Activated CD8-positive, alpha-beta memory T cell treated with anti-CD3 and anti-CD28 coated beads for 4 hours (primary cell): ENCODE data around the gene PCDH20.
"Not testable (repeated sequence)": the region's sequence is repeated elsewhere in the genome, so short reads cannot be mapped to it uniquely, and the experiment has no call there.

Source experiments
- DNase-seq, 2 donors: peaks; one replicate each; pipeline ENCODE4 v3.0.0-alpha.2; 2020; ENCODE audit warnings: low read depth in 2 of 2

PCDH20 gene, protein sequence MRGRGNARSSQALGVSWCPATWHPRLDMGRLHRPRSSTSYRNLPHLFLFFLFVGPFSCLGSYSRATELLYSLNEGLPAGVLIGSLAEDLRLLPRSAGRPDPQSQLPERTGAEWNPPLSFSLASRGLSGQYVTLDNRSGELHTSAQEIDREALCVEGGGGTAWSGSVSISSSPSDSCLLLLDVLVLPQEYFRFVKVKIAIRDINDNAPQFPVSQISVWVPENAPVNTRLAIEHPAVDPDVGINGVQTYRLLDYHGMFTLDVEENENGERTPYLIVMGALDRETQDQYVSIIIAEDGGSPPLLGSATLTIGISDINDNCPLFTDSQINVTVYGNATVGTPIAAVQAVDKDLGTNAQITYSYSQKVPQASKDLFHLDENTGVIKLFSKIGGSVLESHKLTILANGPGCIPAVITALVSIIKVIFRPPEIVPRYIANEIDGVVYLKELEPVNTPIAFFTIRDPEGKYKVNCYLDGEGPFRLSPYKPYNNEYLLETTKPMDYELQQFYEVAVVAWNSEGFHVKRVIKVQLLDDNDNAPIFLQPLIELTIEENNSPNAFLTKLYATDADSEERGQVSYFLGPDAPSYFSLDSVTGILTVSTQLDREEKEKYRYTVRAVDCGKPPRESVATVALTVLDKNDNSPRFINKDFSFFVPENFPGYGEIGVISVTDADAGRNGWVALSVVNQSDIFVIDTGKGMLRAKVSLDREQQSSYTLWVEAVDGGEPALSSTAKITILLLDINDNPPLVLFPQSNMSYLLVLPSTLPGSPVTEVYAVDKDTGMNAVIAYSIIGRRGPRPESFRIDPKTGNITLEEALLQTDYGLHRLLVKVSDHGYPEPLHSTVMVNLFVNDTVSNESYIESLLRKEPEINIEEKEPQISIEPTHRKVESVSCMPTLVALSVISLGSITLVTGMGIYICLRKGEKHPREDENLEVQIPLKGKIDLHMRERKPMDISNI

GRCh38 chr13:61415749-61416148, at the start of gene PCDH20:
Gene PCDH20 (minus strand): TSS chr13:61415849. CDS start chr13:61415158, 691 bp downstream.
- no peak for DNase-seq

DNA sequence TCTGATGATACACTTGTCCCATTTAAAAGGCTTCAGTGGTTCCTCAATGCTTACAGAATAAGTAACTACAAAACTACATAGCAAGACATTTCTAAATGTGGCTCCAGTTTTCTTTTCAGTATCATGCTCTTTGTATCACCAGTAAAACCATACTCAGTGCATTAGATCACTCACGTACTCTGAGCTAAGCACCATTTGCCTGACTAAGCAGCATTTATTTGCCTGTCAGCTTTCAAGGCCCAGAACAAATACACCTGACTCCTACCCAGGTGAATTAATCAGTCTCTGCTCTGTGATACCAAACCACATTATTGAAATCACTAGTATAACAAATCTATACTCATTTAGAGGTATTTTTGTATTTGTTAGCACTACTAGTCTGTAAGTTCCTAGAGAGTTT, 47.4 kb upstream of the PCDH20 start:
- no peak for DNase-seq

GRCh38 chr13:61453121-61453520, 37.5 kb upstream of the PCDH20 start:
- no peak for DNase-seq

GRCh38 chr13:61432029-61432428, 16.4 kb upstream of the PCDH20 start:
- DNase-seq, result no peak

- no peak for DNase-seq
Observed at GRCh38 chr13:61423915-61424314, 8.3 kb upstream of the PCDH20 start.

- DNase-seq, result no peak
Observed at GRCh38 chr13:61417086-61417570, 1.5 kb upstream of the PCDH20 start.

DNA sequence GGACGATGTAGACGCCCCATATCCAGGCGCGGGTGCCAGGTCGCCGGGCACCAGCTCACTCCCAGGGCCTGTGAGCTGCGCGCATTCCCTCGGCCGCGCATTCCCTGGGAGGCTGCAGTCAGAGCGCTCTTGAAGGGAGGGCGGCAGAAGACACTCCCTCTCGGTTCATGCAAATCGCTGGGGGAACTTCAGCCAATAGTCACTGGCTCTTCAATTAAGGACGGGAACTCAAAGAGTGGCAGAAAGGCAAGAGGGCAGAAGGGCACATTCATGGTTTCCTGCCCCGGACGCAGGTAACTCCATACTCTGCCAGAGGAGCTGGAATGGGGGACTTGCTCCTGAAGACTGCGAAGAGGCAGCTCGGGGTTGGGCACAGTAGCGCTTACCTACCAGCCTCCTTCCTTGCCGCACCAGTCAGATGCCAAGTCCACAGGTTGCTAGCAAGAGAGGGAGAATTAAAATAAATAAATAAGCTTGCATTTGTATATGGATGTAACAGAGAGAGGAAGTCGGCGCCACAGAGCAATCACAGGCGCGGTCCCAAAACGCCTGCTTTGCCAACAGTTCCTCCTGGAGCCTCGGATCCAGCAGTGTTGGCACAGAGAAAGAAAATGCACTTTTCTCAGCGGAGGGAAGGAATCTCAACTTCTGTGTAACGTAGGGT, 459 bp downstream of the PCDH20 start:
- no peak for DNase-seq

DNA sequence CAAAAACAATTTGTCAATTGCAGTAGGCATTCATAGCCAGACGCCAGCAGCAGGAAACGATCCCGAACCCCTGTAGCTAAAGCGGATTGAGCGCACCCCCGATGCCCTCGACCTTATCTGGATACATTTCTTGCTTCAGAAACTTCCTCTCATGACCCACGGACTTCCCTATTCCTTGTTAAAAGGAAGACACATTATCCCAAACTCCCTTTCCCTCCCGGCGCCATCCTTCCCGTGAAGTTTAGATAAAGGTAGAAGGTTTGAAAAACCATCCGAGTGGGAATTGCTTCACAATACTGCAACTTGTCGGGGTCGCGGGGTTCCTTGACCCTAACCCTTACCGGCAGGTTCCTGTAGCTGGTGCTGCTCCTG, 977 bp downstream of the PCDH20 start:
- DNase-seq, result no peak

GRCh38 chr13:61413572-61414535, 1.8 kb downstream of the PCDH20 start:
- no peak for DNase-seq

GRCh38 chr13:61410669-61411297, 4.9 kb downstream of the PCDH20 start:
- no peak for DNase-seq

- no peak for DNase-seq
Observed at GRCh38 chr13:61410266-61410665, 5.4 kb downstream of the PCDH20 start.

- DNase-seq, result no peak
Observed at GRCh38 chr13:61408571-61408970, 7.1 kb downstream of the PCDH20 start.

- no peak for DNase-seq
Observed at GRCh38 chr13:61406275-61406674, 9.4 kb downstream of the PCDH20 start.

GRCh38 chr13:61396121-61396520, 19.5 kb downstream of the PCDH20 start:
- no peak for DNase-seq

GRCh38 chr13:61391426-61391825, 24.2 kb downstream of the PCDH20 start:
- DNase-seq, result no peak

- DNase-seq, result no peak
Observed at GRCh38 chr13:61387694-61388093, 28.0 kb downstream of the PCDH20 start.

GRCh38 chr13:61383111-61383510, 32.5 kb downstream of the PCDH20 start:
- DNase-seq, result no peak

DNA sequence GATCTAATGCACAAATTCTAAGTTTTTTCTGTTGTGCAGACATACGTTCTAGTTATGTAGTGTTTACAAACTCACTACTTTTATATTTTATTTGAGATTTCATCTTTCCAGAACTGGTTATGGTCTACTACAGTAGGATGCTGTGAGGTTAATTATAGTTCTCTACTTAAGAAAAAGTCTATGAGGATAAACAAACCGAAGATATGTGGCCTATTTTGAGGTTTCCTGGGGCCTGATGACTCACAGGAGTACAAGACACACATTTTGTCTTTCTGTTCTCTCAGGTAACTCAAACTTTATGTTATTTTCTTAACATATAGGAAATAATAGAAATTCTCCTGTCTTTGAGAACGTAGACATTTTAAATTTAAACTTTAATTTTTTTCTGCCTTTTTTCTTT, 45.1 kb downstream of the PCDH20 start:
- DNase-seq, result no peak

- DNase-seq, result not testable (repeated sequence)
Observed at GRCh38 chr13:61364690-61365089, 51.0 kb downstream of the PCDH20 start.

DNA sequence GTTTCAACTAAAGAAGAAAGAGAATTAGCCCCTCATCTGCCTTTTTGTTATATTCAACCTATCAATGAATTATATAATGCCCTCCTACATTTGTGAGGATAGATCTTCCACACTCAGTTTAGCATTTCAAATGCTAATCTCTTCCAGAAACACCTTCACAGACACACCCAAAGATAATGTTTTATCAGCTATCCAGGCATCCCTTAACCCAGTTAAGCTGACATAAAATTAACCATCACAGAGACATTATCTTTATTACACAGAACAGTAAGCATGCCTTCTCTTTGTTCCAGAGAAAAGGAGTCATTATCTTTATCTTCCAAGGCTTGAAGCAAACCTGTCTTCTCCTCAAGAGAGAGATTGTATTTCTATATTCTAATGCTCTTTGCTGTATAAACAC, 53.1 kb downstream of the PCDH20 start:
- no peak for DNase-seq
